HK-2 (cell line): ENCODE results near the gene MRFAP1.
"Not testable (repeated sequence)": the region's sequence is repeated elsewhere in the genome, so short reads cannot be mapped to it uniquely, and the experiment has no call there.

Experiments used
- DNase-seq: peaks from one replicate; pipeline ENCODE4 v3.0.0-alpha.2; 2018; ENCODE audit not compliant: unreplicated experiment

MRFAP1 gene

DNA sequence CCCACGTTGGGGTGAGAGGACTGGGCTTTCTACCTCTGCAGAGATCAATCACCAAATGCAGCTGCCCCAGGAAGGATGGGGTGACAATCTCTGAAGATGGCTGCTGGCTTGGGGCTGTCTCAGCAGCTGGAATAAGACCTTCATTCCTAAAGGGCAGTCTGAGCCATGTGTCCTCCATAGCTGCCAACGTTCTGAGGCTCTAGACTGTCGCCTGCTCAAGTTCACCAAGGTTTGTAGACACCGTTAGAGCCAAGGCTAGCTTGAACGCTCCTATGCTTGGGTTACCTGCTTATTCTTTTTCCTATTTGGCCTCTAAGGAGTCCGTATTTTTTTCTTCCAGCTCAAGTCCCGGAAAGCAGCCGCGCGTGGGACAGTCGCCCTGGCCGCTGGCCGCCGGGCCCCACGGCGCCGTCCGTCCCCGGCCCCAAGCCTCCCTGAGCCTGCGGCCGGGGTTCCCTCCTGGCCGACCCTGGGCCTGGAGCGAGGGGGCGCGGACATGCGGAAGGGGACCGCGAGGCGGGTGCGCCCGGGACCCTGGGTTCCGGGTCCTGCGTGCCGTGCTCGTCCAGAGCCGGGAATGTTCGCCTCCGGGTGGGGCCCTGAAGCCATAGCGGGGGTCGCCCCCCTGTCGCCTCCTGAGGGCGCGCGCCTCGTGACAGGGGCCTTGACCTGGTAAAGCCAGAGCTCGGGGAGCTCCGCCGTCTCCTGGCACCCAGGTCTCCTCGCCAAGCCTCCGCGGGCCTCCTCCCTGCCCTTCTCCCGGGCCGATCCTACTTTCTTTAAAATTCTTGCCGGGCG, 23.3 kb downstream of the MRFAP1 start:
- DNase-seq = no peak

DNA sequence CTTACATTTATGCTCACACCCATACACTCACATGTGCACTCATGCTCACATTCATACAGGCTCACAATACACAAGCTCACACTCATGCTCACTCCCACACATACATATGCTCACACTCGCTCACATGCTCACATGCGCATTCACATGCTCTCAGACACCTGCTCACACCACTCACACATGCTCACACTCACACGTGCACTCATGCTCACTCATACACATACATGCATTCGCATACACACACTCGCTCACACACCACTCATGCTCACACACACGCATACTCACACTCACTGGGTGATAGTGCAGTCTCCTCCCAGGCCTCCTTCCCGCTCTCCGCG, 24.8 kb downstream of the MRFAP1 start:
- no peak for DNase-seq

DNA sequence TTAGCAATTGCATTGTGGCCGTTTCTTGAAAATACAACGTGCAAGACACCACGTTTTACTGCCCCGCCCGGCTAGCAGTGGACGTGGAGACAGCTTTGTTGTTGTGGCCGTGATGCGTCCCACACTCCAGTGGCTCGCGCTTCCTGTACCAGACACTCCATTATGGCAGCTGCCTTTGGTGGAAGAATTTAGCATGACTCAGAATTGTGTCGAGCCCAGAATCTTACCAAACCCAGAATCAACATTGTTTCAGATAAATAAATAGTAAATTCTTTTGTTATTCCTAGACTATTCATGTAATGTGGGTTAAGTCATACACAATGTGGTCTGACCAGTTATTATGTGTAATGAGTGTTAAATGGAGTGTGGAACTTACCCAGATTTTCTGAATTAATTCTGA, 27.9 kb downstream of the MRFAP1 start:
- peak; percentile 55 for DNase-seq

DNA sequence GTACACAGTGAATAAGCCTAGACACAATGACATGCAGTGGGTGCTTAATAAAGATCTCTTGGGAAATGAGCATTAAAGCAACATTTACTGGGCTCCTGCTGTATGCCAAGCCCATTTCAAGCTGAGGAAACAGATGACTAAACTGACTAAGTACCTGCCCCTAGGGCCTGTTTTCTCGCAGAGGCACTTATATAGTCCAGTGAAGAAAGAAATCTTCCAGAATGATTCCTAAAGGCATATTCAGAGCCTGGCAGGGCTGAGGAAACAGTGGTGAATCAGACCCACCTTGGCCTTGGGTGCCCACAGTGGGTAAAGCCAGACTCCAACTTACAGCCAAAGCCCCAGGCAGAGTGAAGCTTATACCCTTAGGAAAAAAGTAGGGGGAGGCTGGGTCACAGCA, 31.2 kb downstream of the MRFAP1 start:
- DNase-seq = no peak

DNA sequence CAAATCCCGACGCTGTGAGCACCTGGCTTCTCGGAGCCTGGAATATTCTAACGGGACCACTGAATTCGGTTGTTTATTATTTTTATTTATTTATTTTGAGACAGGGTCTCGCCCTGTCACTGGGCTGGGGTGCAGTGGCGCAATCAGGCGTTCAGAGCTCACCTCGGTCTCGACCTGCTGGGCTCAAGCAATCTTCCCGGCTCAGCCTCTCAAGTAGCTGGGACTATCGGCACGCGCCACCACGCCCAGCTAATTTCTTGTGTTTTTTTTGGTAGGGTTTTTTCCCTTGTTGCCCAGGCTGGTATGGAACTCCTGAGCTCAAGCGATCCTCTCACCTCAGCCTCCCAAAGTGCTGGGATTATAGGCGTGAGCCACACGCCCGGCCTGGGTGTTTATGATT, 31.6 kb downstream of the MRFAP1 start:
- DNase-seq = no peak

DNA sequence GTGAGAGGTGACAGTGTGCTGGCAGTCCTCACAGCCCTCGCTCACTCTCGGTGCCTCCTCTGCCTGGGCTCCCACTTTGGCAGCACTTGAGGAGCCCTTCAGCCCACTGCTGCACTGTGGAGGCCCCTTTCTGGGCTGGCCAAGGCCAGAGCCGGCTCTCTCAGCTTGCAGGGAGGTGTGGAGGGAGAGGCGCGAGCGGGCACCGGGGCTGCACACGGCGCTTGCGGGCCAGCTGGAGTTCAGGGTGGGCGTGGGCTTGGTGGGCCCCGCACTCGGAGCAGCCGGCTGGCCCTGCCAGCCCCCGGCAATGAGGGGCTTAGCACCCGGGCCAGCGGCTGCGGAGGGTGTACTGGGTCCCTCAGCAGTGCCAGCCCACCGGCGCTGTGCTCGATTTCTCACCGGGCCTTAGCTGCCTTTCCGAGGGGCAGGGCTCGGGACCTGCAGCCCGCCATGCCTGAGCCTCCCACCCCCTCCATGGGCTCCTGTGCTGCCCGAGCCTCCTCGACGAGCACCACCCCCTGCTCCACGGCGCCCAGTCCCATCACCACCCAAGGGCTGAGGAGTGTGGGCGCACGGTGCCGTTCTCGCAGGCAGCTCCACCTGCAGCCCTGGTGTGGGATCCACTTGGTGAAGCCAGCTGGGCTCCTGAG, 32.2 kb downstream of the MRFAP1 start:
- not testable (repeated sequence) for DNase-seq

DNA sequence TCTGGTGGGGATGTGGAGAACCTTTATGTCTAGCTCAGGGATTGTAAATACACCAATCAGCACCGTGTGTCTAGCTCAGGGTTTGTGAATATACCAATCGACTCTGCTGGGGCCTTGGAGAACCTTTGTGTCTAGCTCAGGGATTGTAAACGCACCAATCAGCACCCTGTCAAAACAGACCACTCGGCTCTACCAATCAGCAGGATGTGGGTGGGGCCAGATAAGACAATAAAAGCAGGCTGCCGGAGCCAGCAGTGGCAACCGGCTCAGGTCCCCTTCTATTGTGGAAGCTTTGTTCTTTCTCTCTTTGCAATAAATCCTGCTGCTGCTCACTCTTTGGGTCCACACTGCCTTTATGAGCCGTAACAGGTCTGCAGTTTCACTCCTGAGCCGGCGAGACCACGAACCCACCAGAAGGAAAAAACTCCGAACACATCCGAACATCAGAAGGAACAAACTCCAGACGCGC, 32.7 kb downstream of the MRFAP1 start:
- DNase-seq = peak; percentile 63

DNA sequence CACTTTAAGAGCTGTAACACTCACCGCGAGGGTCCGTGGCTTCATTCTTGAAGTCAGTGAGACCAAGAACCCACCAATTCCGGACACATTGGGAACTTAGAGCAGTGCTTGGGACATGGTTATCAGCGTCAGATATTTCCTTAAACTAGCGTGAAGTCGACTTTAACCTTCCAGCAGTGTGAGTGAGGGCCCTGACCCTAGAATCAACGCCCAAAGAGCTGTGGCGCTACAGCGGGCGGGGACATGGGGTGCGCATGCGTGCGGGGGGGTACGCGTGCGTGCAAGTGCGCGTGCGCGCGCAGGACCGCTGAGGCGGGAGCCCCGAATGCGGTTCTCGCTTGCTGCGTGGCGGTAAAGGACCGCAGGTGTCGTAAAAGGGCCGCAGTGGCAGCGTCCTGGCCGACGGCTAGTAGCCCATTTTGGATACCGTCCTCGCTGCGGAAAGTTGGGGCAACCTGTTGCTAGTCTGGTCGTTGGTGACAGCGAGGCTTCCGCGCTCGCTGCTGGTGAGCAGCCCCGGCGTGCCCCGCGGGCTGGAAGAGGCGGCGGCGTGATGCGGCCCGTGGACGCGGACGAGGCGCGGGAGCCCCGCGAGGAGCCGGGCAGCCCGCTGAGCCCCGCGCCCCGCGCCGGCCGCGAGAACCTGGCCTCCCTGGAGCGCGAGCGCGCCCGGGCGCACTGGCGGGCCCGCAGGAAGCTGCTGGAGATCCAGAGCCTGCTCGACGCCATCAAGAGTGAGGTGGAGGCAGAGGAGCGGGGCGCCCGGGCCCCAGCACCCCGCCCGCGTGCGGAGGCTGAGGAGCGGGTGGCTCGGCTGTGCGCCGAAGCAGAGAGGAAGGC, 33.4 kb downstream of the MRFAP1 start:
- DNase-seq = peak; percentile 95

DNA sequence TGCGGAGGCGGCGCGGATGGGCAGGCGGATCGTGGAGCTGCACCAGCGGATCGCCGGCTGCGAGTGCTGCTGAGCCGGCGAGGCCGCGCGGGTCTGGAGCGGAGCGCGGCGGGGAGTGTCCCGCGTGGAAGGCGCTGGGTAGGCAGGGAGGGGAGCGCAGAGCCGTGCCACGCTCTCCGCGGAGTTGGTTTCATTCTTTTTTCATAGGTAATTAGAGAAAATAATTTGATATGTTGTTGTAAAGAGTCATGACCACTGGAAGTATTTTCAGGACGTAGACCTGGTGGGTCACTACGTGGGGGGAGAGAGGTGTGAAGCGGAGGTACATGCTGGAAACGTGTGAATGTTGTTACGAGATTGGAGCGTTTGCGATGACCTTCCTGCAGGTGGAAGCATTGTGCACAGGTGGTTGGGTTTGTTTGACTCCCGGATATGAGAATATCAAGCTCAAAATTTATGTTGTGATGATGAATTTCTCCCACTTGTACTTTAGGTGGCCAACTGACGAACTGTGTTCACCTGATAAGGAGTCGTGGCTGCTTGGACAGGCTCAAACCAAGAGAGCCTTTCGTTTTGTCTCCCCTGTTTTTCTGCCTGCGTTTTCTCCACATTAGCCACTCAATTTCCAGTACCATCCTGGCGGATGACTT, 34.1 kb downstream of the MRFAP1 start:
- peak; percentile 47 for DNase-seq

DNA sequence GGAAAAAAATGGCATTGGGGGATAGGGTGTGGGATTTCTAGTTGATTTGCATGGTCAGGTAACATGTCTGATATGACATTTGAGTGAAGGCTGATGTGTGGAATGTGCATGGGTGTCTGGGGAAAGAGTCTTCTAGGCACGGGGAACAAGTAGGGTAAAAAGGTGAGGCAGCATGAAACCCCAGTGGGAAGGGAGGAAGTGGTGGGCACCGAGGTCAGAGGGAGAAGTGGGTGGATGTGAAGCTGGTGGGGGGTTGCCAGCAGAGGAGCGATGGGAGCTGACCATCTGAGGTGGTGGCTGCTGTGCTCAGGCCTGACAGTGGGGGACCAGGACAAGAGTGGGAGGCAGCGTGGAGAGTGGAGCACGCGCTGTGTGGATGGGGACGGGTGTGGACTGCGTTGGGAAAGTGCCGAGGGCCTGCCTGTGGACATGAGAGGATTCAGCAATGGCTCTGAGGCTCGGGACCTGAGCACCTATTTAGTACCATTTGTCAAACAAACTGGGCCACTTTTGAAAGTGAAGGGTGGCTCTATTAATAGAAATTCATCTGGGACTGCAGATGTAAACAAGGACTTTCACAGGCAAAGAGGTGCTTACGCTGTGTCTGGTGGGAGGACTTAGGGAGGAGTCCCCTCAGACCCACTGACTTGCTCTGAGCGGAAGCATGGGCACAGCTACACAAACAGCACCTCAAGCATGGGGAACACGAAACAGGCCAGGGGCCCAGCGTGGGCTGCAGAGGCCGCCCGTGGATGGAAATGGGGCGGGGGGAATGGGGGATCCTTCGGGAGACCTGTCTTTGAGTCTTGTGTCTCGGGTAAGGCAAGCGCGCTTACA, 36.5 kb downstream of the MRFAP1 start:
- DNase-seq = no peak

DNA sequence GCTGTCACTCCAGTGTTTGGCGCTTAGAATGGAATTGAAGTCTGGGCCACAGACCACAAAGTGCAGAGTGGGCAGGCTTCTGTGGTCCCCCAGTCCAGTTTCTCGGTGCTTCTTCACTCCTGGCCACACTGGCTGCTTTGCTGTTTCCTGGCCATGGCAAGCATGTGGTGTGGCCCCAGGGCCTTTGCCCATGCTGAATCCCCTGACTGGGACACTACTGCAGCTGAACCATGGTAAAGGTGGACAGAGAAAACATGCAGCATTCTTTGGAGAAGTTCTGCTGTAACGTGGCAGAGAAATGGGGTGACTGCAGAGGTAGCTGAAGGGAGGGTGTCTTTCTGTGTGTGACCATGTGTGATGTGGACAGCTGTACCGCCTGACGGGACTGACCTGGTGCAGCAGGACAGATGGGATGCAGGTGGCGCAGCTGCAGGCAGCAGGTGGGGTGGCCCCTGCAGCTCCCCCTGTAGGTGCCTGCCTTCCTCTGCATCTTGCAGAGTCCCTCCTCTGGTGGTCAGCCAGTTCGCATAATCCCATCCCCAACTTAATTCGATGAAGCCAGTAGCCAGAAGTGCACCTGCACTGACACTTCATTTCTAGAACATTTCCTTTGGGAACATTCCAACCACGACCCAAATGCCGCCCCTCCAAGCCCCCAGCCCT, 40.0 kb downstream of the MRFAP1 start:
- no peak for DNase-seq

DNA sequence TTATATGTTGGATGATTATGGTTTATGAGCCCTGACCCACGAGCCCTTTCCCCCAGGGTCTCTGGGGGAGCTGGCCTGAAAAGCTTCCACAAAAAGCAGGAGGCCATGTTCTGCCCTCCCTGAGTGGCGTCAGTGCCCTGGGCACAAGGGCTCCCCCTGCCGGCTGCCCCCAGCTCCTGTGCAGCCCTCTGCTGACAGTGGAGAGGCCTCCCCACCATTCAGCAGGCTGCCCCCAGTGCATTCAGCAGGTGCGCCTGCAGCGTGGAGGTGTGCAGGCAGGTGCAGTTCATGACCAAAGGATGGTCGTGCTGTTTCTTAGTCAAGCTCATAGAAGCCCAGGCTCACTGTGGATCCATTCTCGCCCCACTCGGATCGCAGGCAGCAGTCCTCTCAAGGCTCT, 40.7 kb downstream of the MRFAP1 start:
- no peak for DNase-seq

DNA sequence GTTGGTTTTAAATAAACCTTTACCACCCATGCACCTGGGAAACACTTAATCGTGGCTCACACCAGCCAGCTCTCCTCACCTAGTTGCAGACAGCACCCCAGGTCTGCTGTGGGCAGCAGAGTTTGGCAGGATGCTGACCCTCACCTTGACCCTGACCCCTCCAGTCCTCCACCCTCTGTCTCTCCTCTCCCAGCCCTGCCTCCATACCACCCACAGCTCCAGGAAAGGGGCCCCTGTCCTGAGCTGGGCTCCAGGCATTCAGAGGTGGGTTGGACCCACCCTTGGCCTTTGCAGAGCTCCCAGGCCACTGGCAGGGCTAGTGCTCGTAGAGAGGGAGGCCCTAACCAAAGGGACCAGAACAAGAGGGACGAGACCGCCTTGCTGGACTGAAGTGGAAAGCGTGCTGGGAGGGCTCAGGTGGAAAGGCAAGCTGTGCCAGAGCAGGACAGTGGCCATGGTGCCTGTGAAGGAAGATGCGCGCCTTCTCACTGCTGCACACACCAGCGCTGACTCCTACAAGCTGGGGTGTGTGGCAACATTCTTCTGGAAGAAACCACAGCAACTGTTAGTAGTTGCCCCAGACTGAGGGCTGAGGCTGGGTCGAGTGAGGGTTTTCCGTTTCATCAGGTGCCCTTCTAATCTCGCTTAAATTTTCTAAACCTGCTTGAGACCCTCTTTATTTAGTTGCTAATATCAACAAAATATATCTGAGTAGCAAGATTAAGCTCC, 42.5 kb downstream of the MRFAP1 start:
- DNase-seq = no peak

DNA sequence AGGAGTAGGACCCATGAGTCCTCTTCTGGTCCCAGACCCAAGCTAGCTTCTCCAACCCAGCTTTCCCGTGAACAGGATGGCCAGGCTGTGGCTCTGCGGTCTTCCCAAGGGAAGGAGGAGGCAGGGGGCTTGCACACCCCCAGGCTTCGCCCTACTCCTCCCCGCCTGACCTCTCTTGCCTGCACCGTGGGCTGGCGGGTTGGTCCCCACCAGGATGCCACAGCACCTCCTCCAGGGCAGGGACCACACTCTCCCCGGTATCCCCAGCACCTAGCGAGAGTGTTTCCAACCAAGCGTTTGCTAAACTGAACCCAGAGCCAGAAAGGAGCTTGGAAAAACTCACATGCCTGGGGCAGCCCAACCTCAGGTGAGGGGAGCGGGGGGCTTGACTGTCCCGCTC, 44.2 kb downstream of the MRFAP1 start:
- DNase-seq = no peak

DNA sequence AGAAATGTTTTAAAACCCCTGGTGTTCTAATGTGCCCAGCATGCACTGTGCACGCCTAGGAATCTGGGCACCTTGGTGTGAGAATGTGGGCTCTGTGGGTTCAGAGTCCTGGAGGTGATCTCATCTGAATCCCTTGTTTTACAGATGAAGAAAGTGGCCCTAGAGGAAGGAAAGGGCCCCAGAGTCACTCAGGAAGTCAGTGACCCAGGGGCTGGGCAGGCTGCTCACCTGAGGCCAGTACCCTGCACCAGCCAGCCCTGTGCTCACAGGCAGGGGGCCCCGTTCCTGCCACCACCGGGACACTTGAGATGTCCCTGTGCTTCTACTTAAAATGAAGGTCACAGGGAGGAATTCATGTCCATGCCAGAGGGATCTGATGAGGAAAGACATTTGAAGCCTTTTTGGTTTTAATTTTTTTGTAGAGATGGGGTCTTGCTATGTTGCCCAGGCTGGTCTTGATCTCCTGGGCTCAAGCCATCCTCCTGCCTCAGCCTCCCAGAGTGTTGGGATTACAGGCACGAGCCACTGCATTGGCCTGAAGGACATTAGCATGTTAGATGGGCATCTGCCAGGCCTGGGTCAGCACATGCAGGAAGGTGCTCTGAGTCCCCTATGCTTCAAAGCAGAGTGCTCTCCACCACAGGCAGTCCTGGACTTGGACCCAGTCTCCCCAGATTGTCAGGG, 45.8 kb downstream of the MRFAP1 start:
- no peak for DNase-seq

DNA sequence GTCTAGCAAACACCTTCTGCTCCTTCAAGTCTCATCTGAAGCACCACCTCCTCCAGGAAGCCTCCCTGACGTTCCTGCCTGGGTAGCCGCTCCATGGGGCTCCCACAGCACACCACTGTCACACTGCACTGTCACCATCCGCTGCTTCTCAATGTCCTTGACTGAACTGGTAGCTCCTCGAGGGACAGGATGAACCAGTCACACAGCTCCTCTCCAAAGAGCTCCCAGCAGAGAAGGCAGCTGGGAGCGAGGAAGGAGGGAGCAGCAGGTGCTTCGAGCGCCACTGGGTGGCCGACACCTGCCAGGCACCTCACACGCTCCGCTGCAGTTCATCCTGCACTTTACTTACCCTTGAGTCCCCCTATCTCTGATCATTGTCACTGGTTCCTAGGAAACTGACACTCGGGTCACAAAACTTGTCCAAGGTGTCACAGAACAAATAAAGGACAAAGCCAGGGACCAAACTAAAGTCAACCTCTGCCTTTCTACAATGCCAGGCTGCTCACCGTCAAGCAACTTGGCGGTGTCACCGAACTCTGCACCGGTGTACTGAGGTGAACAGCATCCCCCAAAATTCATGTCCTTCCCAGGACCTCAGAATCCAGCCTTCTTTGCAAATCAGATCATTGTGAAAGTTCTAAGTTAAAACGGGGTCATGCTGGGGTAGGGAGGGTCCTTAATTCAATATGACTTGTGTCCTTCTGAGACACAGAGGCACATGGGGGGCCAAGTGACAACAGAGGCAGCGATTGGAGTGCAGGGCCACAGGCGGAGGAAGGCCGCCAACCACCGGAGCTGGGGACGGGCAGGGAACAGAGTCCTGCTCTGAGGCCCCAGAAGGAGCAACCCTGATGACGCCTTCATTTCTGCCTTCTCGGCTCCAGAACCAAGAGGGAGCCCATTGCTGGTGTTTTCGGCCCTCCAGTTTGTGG, 47.7 kb downstream of the MRFAP1 start:
- no peak for DNase-seq

DNA sequence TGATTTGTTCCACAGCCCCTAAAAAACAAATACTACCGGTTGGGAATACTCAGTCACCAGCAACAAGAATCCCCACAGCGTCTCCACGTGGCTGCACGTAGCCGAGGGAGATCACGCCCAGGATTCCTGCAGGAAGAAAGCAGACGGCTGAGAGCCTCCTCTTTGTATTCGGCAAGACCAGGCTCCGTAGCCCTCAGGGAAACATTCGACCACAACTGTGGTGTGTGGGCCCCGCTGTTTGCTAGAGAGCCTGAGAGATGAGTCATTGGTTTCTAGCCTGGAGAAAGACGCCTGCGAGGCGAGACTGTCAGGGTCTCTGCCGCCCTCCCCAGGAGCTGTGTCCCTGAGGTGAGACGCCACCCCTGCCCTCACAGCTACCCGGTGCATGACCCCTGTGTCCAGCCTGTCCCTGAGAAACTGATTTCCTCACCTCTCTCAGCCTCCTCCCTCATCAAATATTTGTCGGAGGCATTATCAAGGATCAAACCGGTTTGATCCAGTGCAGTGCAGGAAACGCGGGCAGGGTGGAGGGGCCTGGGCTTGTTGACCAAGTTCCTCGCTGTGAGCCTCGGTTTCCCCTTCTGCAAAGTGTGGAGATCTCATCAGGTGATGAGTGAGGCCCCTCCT, 48.5 kb downstream of the MRFAP1 start:
- DNase-seq = peak; percentile 90

DNA sequence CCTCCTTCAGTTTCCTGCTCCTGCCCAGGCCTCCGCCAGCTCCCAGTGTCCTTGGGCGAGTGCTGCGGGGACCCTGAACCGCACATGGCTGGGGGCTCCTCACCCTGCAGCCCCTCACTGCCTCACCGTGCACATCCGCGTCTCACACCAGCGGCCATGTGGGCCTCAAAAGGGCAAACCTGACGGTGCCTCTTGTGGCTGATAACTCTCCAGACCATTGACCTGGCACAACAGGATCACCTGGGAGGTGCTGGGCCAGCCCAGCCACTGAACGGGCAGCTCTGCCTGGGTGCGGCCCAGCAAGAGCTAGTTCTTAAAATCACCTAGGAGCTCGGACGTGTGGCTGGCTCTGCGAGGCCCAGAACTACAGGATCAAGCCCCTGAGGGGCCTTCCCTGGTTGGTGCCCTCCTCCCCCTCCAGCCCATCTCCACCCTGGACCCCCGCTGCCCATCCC, 49.0 kb downstream of the MRFAP1 start:
- no peak for DNase-seq
